H9 (cell line): ENCODE measurements around the gene HNRNPR. TPM values are rescaled to one million over a fixed set of nuclear protein-coding genes. Genes with fewer than 3 reads are reported as not detected.

Source experiments
- DNase-seq: peaks from one replicate; pipeline ENCODE4 v3.0.0-alpha.2; 2017
- H2AFZ ChIP-seq: one replicate; pipeline ENCODE4 v1.6.1; 2013; ENCODE audit warnings: mild to moderate bottlenecking, low read length, control low read depth, moderate library complexity
- H2AK5ac ChIP-seq: 2 replicates; pipeline ENCODE4 v1.6.1; 2013; ENCODE audit warnings: low read length, control low read depth, mixed read lengths; ENCODE audit not compliant: insufficient read length
- H2BK120ac ChIP-seq: one replicate; pipeline ENCODE4 v1.6.1; 2013; ENCODE audit warnings: low read depth, mild to moderate bottlenecking, low read length, control low read depth, inconsistent platforms; ENCODE audit not compliant: poor library complexity, severe bottlenecking
- H2BK12ac ChIP-seq: 2 replicates; pipeline ENCODE4 v1.6.1; 2013; ENCODE audit warnings: low read length, control low read depth, mixed read lengths, low read depth; ENCODE audit not compliant: insufficient read length
- H2BK15ac ChIP-seq: 2 replicates; pipeline ENCODE4 v1.6.1; 2013; ENCODE audit warnings: low read depth, low read length, control low read depth
- H2BK20ac ChIP-seq: one replicate; pipeline ENCODE4 v1.6.1; 2013; ENCODE audit warnings: low read depth, mild to moderate bottlenecking, low read length, control low read depth, inconsistent platforms; ENCODE audit not compliant: poor library complexity, severe bottlenecking
- H2BK5ac ChIP-seq: 2 replicates; pipeline ENCODE4 v1.6.1; 2013; ENCODE audit warnings: low read length, control low read depth, mixed read lengths; ENCODE audit not compliant: insufficient read length
- H3K14ac ChIP-seq: 2 replicates; pipeline ENCODE4 v1.6.1; 2013; ENCODE audit warnings: low read length, control low read depth; ENCODE audit not compliant: insufficient read depth
- H3K18ac ChIP-seq: 2 replicates; pipeline ENCODE4 v1.6.1; 2013; ENCODE audit warnings: low read depth, mild to moderate bottlenecking, mixed read lengths, low read length, control low read depth; ENCODE audit not compliant: insufficient read length
- H3K23ac ChIP-seq: 2 replicates; pipeline ENCODE4 v1.6.1; 2013; ENCODE audit warnings: low read length, control low read depth, mixed read lengths, low read depth; ENCODE audit not compliant: insufficient read length
- H3K23me2 ChIP-seq: 2 replicates; pipeline ENCODE4 v1.6.1; 2013; ENCODE audit warnings: low read depth, mild to moderate bottlenecking, mixed read lengths, low read length, control low read depth; ENCODE audit not compliant: insufficient read length, poor library complexity, severe bottlenecking
- H3K27ac ChIP-seq: 2 replicates; pipeline ENCODE4 v1.5.1; 2013; ENCODE audit warnings: low read length, control low read depth, mixed read lengths, low read depth; ENCODE audit not compliant: insufficient read length
- H3K27me3 ChIP-seq: 2 replicates; pipeline ENCODE4 v1.6.1; 2013; ENCODE audit warnings: low read length, control low read depth, inconsistent platforms; ENCODE audit not compliant: insufficient read depth
- H3K4ac ChIP-seq: 2 replicates; pipeline ENCODE4 v1.6.1; 2013; ENCODE audit warnings: low read depth, mild to moderate bottlenecking, control low read depth, inconsistent platforms, low read length, moderate library complexity
- H3K4me1 ChIP-seq: 2 replicates; pipeline ENCODE4 v1.6.1; 2013; ENCODE audit warnings: low read length, control low read depth, inconsistent platforms; ENCODE audit not compliant: insufficient read depth
- H3K4me2 ChIP-seq: 2 replicates; pipeline ENCODE4 v1.6.1; 2013; ENCODE audit warnings: low read length, control low read depth, mixed read lengths; ENCODE audit not compliant: insufficient read length, insufficient read depth
- H3K56ac ChIP-seq: 2 replicates; pipeline ENCODE4 v1.6.1; 2013; ENCODE audit warnings: low read depth, mild to moderate bottlenecking, mixed read lengths, low read length, control low read depth; ENCODE audit not compliant: insufficient read length
- H3K79me1 ChIP-seq: 2 replicates; pipeline ENCODE4 v1.6.1; 2013; ENCODE audit warnings: low read depth, mild to moderate bottlenecking, moderate library complexity, low read length, control low read depth, inconsistent platforms; ENCODE audit not compliant: insufficient read depth, poor library complexity, severe bottlenecking
- H3K79me2 ChIP-seq: 2 replicates; pipeline ENCODE4 v1.6.1; 2013; ENCODE audit warnings: low read length, control low read depth, inconsistent platforms; ENCODE audit not compliant: insufficient read depth
- H3K9ac ChIP-seq: 2 replicates; pipeline ENCODE4 v1.6.1; 2013; ENCODE audit warnings: low read length, control low read depth, mixed read lengths; ENCODE audit not compliant: insufficient read length; ENCODE audit errors: extremely low read depth
- H3K9me3 ChIP-seq: one replicate; pipeline ENCODE4 v1.6.1; 2013; ENCODE audit warnings: low read depth, low read length, inconsistent platforms; ENCODE audit not compliant: control insufficient read depth
- H3T11ph ChIP-seq: one replicate; pipeline ENCODE4 v1.6.1; 2013; ENCODE audit warnings: mild to moderate bottlenecking, low read length, control low read depth, inconsistent platforms
- H4K20me1 ChIP-seq: one replicate; pipeline ENCODE4 v1.6.1; 2013; ENCODE audit not compliant: control insufficient read depth, insufficient read length, insufficient read depth
- H4K5ac ChIP-seq: 2 replicates; pipeline ENCODE4 v1.6.1; 2013; ENCODE audit warnings: low read depth, mild to moderate bottlenecking, mixed read lengths, low read length, control low read depth; ENCODE audit not compliant: insufficient read length
- H4K8ac ChIP-seq: replicated peaks from 2 replicates; pipeline ENCODE4 v1.6.1; 2013; ENCODE audit warnings: low read length, control low read depth, mixed read lengths, low read depth; ENCODE audit not compliant: insufficient read length
- H4K91ac ChIP-seq: 2 replicates; pipeline ENCODE4 v1.6.1; 2013; ENCODE audit warnings: low read depth, mild to moderate bottlenecking, moderate library complexity, mixed read lengths, low read length, control low read depth; ENCODE audit not compliant: insufficient read length
- H3K27ac Mint-ChIP-seq, 3 experiments: 2 replicates in 2 of 3; 3 replicates in 1 of 3; pipeline ENCODE4 v1.8.0; 2020 to 2021; ENCODE audit warnings: mixed read lengths in 3 of 3, mild to moderate bottlenecking in 1 of 3, moderate library complexity in 1 of 3
- H3K27me3 Mint-ChIP-seq: 2 replicates; pipeline ENCODE4 v1.8.0; 2021; ENCODE audit warnings: low read depth, mild to moderate bottlenecking, moderate library complexity, mixed read lengths
- H3K36me3 Mint-ChIP-seq, 3 experiments: 2 replicates in 2 of 3; 3 replicates in 1 of 3; pipeline ENCODE4 v1.8.0; 2020 to 2021; ENCODE audit warnings: low read depth in 3 of 3, mixed read lengths in 3 of 3; ENCODE audit not compliant: insufficient read depth in 1 of 3
- H3K4me1 Mint-ChIP-seq, 2 experiments: 2 replicates each; pipeline ENCODE4 v1.8.0; 2020; ENCODE audit warnings: mixed read lengths in 2 of 2
- H3K4me3 Mint-ChIP-seq, 2 experiments: 2 replicates in 1 of 2; 3 replicates in 1 of 2; pipeline ENCODE4 v1.8.0; 2020 to 2021; ENCODE audit warnings: mild to moderate bottlenecking in 2 of 2, mixed read lengths in 2 of 2, moderate library complexity in 1 of 2
- H3K9me3 Mint-ChIP-seq, 2 experiments: 2 replicates in 1 of 2; 3 replicates in 1 of 2; pipeline ENCODE4 v1.8.0; 2020; ENCODE audit warnings: mild to moderate bottlenecking in 2 of 2, mixed read lengths in 2 of 2, moderate library complexity in 1 of 2
- WGBS: extraction: QIAGEN DNeasy Blood & Tissue Kit; methylation state at CpG from one replicate; pipeline ENCODE4 v1.1.7; 2013; ENCODE audit warnings: missing lambda C conversion rate, low lambda C conversion rate, mixed read lengths; ENCODE audit not compliant: insufficient read length; ENCODE audit errors: extremely low coverage; 5-methylcytosine and 5-hydroxymethylcytosine counted together
- total RNA-seq: library from RNA; stranded (reverse); gene quantifications from 2 replicates; pipeline ENCODE4 v1.2.1, GENCODE V29; 2021
- TF ChIP-seq, protein P1 (sequence below): fragments of 200-600 bp; sonication (generic); conservative IDR thresholded peaks from 3 replicates; pipeline ENCODE4 v1.8.0; 2021; ENCODE audit warnings: antibody characterized with exemption, mild to moderate bottlenecking

HNRNPR gene
- total RNA-seq, 1 experiment from 2014 or later: 196 TPM

DNA sequence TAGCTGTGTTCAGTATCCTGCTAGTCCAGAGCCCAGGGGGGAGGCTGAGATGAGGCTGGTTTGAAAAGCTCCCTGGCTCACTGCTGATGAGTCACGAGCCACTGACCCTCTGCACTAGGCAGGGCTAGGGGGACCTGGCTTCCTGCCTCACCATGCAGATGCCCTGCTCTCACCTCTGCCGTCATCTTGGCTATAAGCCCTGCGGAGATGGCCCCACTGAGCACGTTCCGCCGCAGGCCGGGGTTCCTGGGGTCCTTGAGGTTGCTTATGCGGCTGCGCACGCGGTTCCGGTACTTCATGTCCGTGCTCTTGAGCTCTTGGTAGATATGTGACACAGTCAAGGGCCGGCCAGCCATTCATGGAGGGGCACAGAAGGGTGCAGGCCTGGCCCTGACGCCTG is 49.6 kb upstream of the HNRNPR start:
- H3K27me3 ChIP-seq: peaks cover 44% of the 10 kb centered on the region; the same call in 1 of the 2 replicates
- no peaks in the 10 kb centered on the region for H3K27me3 Mint-ChIP-seq

More for the DNA sequence above, 49.6 kb upstream of the HNRNPR start:
- Histone ChIP-seq H3K18ac (no peak overlapping the region), H2BK12ac (no peak overlapping the region), H2BK120ac (no peak overlapping the region), H3K23ac (no peak overlapping the region), H3K9me3 (peaks cover 7% of the 10 kb centered on the region), H4K20me1 (no peaks in the 10 kb centered on the region), H2AFZ (no peak overlapping the region), H3K27ac (no peak overlapping the region), H3T11ph (no peak overlapping the region), H4K5ac (no peak overlapping the region), H3K79me2 (no peaks in the 10 kb centered on the region), H3K23me2 (no peaks in the 10 kb centered on the region), H2BK15ac (no peak overlapping the region), H2AK5ac (no peak overlapping the region), H4K91ac (no peak overlapping the region), H3K4me1 (no peaks in the 10 kb centered on the region; the same call in 1 of the 2 replicates), H3K4me2 (no peak overlapping the region), H3K9ac (no peak overlapping the region), H3K14ac (no peak overlapping the region), H3K4ac (no peak overlapping the region), H3K56ac (no peak overlapping the region), H2BK20ac (no peak overlapping the region), H2BK5ac (no peak overlapping the region), H4K8ac (no peak overlapping the region), H3K79me1 (no peaks in the 10 kb centered on the region)
- Mint-ChIP-seq H3K4me3 (no peak overlapping the region), H3K27ac (no peak overlapping the region), H3K9me3 (peaks cover 0 to 5% of the 10 kb centered on the region in 2 experiments; a peak in 1 of 5 replicates), H3K4me1 (peaks cover 17 to 18% of the 10 kb centered on the region in 2 experiments), H3K36me3 (no peaks in the 10 kb centered on the region)
- TF ChIP-seq, protein P1, sequence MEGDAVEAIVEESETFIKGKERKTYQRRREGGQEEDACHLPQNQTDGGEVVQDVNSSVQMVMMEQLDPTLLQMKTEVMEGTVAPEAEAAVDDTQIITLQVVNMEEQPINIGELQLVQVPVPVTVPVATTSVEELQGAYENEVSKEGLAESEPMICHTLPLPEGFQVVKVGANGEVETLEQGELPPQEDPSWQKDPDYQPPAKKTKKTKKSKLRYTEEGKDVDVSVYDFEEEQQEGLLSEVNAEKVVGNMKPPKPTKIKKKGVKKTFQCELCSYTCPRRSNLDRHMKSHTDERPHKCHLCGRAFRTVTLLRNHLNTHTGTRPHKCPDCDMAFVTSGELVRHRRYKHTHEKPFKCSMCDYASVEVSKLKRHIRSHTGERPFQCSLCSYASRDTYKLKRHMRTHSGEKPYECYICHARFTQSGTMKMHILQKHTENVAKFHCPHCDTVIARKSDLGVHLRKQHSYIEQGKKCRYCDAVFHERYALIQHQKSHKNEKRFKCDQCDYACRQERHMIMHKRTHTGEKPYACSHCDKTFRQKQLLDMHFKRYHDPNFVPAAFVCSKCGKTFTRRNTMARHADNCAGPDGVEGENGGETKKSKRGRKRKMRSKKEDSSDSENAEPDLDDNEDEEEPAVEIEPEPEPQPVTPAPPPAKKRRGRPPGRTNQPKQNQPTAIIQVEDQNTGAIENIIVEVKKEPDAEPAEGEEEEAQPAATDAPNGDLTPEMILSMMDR: no peak
- no peak for DNase-seq
- no CpG with 5 or more reads among the region's 15 CpGs for WGBS
